Measurements from ENCODE around the gene ADARB1.
A peak's percentile ranks its signal among the peaks of the same experiment; 100 is the strongest.

The ADARB1 gene

GRCh38 chr21:45051580-45052434 is 22.6 kb upstream of the ADARB1 start:
- H3K27ac ChIP-seq = peak overlapping the region in 2 of 21 experiments; percentile 32 to 57
- no peak overlapping the region for H3K4me3 ChIP-seq

- no peak overlapping the region for H3K4me3 ChIP-seq
- no peak overlapping the region for H3K27ac ChIP-seq
Observed at GRCh38 chr21:45052960-45053359, 21.4 kb upstream of the ADARB1 start.

GRCh38 chr21:45053561-45054226 is 20.7 kb upstream of the ADARB1 start:
- Histone ChIP-seq H3K4me3 (no peak overlapping the region), H3K27ac (no peak overlapping the region)

DNA sequence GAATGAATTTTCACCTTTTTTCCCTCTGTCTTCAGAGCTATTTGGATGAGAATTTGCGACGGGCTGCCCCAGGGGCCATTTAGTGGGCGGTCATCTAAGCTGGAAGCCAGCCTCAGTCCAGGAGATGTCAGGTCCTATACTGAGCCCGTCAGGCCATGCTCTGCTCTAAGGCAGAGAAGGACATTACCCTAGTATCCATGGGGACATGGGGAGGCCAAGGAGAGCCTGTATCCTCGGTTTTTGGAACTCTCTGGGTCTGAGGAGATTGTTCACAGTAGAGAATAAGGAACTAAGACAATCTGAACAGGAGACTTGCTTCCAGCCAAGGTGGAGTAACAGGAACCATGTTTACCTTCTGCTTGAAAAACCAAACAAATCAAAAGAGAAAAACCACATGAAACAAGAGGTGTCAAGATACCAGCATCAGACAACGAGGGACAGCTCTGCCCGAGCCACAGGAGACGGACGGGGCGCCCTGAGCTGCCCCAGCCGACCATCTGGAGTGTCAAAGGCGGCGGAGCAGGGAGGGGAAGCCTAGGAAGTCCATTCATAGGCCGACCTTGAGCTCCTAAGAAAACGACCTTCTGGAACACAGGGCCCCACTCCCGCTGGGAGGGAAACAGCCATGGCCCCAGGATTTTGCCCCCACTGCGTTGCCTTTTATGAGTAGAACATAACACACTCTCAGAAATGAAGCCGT is 20.0 kb upstream of the ADARB1 start:
- Histone ChIP-seq H3K27ac (no peak overlapping the region), H3K4me3 (no peak overlapping the region)

DNA sequence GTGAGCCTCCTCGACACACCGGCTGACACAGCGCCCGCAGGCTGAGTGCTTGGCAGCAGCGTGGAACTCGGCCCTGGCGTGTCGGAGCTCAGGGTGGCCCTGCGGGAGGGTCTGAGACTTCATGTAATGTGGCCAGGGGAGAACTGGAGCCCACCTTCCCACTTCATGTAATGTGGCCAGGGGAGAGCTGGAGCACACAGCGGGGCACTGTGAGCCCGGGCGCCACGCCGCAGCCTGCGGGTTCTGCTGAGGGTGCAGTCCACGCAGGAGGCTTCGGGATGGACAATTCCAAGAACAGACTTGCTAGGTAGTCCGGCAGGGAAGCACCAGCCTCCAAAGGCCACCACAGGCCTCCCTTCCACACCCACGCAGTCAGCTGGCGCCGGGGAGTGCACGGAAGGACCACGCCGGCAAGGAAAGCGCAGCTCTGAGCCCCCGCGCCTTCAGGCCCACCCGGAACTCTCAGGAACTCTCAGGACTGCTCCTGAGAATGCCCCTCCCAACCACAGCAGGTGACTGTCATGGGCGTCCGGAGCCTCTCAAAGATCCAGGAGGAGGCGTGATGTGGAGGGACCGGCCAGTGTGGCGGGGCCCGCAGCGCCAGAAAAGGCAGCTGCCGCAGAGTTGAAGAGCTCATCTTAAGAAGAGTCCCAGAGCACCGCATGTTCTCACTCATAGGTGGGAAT is 19.3 kb upstream of the ADARB1 start:
- Histone ChIP-seq H3K27ac (no peak overlapping the region), H3K4me3 (no peak overlapping the region)

DNA sequence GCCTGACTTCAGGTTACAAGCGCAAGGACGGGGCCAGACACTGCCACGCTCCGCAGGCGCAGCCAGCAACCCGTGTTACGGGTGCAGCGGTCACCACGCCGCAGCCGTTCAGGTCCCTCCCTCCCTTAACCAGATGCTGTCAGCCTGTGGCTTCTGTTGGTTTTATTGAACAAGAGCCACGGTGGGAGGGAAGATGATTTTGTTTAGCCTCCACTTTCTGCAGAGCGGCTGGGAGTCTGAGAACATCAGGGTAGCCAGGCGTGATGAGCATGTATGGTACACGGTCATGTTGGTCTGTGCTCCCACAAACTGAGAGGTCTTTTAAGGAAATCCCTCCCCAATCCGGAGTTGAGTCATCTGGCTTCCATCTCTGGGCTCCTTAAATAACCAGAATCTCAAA is 18.5 kb upstream of the ADARB1 start:
- no peak overlapping the region for H3K4me3 ChIP-seq
- H3K27ac ChIP-seq = peak overlapping the region in 12 of 21 experiments; percentile 15 to 81 (median 50)

DNA sequence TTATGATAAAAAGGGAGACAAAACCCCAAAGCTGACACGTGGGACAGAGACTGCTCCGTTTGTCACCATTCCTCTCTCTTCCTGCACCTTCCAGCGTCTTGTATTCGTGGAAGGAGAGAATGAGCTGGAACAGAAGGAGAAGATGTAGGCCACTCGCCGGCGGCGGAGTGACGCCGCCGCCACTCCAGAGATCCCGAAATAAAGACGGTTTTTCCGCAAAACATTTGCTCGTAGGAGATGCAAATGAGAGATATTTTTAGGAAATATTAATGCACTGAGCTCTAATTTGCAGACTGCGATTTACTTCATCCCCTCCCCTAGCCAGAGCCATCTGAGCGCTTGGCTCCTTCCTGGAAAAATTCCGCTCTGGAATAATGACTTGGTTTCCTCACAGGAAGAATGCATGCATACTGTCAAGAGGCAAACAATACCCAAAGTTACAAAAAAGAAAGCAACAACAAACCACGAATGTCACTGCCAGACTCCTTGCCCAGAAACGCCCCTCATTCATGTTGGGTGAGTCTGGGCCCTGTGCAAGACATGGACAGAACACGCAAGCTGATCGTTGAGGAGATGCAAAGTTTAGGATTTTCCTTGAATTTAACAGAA is 18.0 kb upstream of the ADARB1 start:
- Histone ChIP-seq H3K4me3 (no peak overlapping the region), H3K27ac (peak overlapping the region in 12 of 21 experiments; percentile 15 to 81 (median 53))

- Histone ChIP-seq H3K4me3 (no peak overlapping the region), H3K27ac (peak overlapping the region in 8 of 21 experiments; percentile 31 to 81 (median 59))
Observed at GRCh38 chr21:45056917-45057560, 17.3 kb upstream of the ADARB1 start.

DNA sequence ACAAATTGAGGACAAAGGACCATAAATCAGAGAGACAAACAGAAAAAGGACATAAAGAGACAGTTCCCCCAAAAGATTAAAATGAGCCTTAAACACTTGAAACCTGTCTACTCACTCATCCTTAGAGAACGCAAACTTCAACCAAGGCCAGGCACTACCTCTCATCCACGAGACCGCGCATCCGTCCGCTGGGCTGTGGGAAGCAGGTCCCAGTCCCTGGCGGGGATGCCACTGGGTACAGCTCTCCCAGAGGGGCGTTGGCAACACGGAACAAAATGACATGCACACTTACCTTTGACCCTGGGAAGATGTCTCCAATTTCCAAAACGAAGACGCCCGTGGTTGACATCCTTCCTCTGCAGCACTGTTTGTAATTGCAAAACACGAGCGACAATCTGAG is 16.5 kb upstream of the ADARB1 start:
- Histone ChIP-seq H3K4me3 (no peak overlapping the region), H3K27ac (no peak overlapping the region)

GRCh38 chr21:45059121-45059520 is 15.3 kb upstream of the ADARB1 start:
- no peak overlapping the region for H3K27ac ChIP-seq

DNA sequence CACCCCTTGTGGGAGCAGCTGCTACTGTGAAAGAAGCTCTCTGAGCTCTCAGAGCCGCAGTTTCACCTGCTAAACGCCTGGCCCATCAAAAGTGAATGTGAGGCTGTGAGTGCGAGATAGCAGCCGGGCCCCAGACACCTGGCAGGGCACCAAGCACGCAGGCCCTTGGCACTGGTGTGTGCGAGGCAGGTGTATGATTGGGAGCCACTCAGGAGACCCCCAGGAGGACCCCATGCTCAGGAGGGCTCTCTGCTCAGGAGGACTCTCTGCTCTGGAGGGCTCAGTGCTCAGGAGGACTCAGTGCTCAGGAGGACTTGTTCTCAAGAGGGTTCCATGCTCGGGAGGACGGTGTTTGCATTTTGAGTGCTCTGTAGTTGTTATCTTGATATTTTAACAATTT is 14.3 kb upstream of the ADARB1 start:
- no peak overlapping the region for H3K4me3 ChIP-seq
- no peak overlapping the region for H3K27ac ChIP-seq

More at GRCh38 chr21:45059121-45059520, 15.3 kb upstream of the ADARB1 start:
- H3K4me3 ChIP-seq = no peak overlapping the region

DNA sequence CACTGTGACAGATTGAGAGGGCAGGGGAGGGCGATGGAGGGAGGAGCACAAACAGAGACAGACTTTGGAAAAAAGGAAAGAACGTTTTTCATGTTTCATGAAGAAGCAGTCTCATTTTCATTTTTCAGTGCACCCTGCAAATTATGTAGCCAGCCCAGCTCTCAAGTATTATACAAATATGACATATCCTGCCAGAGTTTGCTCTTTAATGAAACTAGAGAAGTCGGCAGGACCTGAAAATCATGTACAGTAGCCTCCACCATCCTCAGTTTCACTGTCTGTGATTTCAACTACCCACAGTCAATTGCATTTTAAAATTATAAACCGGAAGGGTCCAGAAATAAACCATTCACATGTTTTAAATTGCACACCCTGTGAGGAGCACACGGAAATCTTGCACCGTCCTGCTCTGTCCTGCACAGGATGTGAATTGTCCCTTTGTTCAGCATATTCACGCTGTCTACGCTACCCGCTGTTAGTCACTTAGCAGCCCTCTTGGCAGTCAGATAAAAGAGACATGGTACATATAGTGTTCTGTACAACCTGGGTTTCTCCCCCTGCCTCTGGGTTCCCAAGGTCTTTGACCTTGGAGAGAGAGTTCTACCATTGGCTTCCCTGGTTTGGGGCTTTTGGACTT is 13.6 kb upstream of the ADARB1 start:
- no peak overlapping the region for H3K27ac ChIP-seq
- H3K4me3 ChIP-seq = no peak overlapping the region

DNA sequence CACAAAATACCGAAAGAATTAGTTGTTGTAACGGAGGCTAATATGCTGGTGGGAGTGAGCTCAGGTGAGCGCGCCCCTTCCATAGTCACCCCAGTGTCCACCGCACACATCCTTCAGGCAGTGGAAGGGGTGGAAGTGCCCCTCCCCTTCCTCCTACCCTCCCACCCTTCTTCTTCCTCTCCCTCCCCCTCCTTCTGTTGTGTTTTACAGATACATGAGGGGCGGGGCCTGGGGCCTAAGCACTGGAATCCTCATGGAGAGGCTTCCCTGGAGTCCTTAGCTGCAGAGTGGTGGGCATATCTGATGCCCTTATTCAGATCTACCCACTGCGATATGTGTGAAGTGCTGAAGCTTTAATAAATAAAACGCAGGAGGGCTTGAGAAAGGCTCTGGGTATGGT is 10.3 kb upstream of the ADARB1 start:
- Histone ChIP-seq H3K4me3 (no peak overlapping the region), H3K27ac (no peak overlapping the region)

- Histone ChIP-seq H3K4me3 (no peak overlapping the region), H3K27ac (no peak overlapping the region)
Observed at GRCh38 chr21:45064618-45065399, 9.6 kb upstream of the ADARB1 start.

DNA sequence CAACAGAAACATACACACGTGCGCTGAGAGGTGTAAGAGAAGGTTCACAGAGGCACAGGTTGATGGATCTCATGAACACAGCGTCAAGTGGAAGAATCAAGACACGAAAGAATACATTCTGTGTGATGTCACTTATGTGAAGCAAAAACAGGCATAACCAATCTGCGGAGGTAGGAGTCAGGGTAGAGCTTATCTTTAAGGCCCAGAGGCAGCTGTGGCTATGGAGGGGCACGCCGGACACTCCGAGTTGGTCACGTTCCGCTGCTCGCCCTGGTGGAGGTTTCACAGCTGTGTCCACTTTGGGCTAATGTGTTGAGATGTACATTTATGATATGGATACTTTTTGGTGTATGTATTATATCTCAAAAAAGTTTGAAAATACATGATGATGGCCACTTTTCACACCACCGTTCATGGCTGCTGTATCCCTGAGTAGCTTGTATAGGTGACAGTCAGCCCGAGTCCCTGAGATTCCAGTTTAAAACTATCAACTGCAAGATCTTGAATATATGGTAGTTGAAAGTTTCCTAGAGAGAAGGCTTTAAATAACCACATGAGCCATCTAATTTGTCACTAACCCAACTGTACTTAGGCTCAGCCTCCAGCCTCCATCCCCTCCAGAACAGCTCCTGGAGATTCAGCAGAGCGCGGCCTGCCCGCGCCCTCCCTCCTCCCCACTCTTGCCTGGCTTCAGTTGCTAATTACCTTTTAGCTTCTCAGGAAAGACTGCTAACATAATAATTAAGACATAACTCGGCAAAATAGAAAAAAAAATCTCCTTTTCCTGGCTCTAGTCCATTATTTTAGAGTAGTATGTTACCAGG is 6.7 kb upstream of the ADARB1 start:
- H3K27ac ChIP-seq = no peak overlapping the region
- H3K4me3 ChIP-seq = no peak overlapping the region

DNA sequence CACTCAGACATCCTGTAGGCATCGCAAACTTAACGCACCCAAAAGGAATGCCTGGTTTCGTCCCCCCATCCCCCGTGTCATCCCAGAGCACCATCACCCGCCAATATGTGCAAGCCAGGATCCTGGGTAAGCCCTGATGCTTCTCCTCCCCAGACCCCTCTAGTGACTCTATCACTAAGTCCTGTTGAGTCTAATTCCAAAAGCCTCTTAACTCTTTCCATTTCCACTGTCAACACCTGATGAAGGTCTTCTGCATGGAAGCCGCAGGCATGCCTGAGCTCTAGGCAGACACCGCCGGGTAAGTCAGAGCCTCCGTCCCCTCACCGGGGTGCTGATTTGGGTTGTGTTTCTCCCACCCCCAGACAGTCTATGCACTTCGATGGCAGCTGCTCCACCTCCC is 5.3 kb upstream of the ADARB1 start:
- H3K4me3 ChIP-seq = no peak overlapping the region
- H3K27ac ChIP-seq = no peak overlapping the region

- no peak overlapping the region for H3K27ac ChIP-seq
Observed at GRCh38 chr21:45069711-45070110, 4.7 kb upstream of the ADARB1 start.

More at GRCh38 chr21:45069711-45070110, 4.7 kb upstream of the ADARB1 start:
- H3K4me3 ChIP-seq = no peak overlapping the region
